ENCODE results near the gene ABTB2.
A peak's percentile ranks its signal among the peaks of the same experiment; 100 is the strongest.
"Not testable (repeated sequence)": the region's sequence is repeated elsewhere in the genome, so short reads cannot be mapped to it uniquely, and the experiment has no call there.

ABTB2 gene

GRCh38 chr11:34357701-34358257 lies at the start of gene ABTB2:
TSS of gene ABTB2 (minus strand) at chr11:34358010.
- peak; percentile 39 to 98 (median 94) for DNase-seq

GRCh38 chr11:34407121-34407813 lies 49.5 kb upstream of the ABTB2 start:
- no peak for DNase-seq

GRCh38 chr11:34406413-34406812 lies 48.6 kb upstream of the ABTB2 start:
- no peak for DNase-seq

- DNase-seq, result no peak
Measured at GRCh38 chr11:34405079-34405858, 47.5 kb upstream of the ABTB2 start.

- no peak for DNase-seq
Measured at GRCh38 chr11:34404280-34404679, 46.5 kb upstream of the ABTB2 start.

GRCh38 chr11:34403431-34403830 lies 45.6 kb upstream of the ABTB2 start:
- DNase-seq, result no peak

GRCh38 chr11:34397811-34398210 lies 40.0 kb upstream of the ABTB2 start:
- no peak for DNase-seq

- DNase-seq, result no peak
Measured at GRCh38 chr11:34397120-34397519, 39.3 kb upstream of the ABTB2 start.

GRCh38 chr11:34395916-34396550 lies 38.2 kb upstream of the ABTB2 start:
- no peak for DNase-seq

GRCh38 chr11:34394771-34395300 lies 37.0 kb upstream of the ABTB2 start:
- DNase-seq, result no peak

GRCh38 chr11:34387653-34388052 lies 29.8 kb upstream of the ABTB2 start:
- DNase-seq, result no peak

- not testable (repeated sequence) for DNase-seq
Measured at GRCh38 chr11:34386356-34386755, 28.5 kb upstream of the ABTB2 start.

GRCh38 chr11:34382532-34383276 lies 24.9 kb upstream of the ABTB2 start:
- no peak for DNase-seq

- no peak for DNase-seq
Measured at GRCh38 chr11:34381775-34382174, 24.0 kb upstream of the ABTB2 start.

GRCh38 chr11:34380696-34381095 lies 22.9 kb upstream of the ABTB2 start:
- DNase-seq, result no peak

GRCh38 chr11:34379539-34379938 lies 21.7 kb upstream of the ABTB2 start:
- DNase-seq, result no peak

GRCh38 chr11:34379079-34379478 lies 21.3 kb upstream of the ABTB2 start:
- DNase-seq, result no peak

- DNase-seq, result no peak
Measured at GRCh38 chr11:34373727-34374126, 15.9 kb upstream of the ABTB2 start.

GRCh38 chr11:34366522-34366921 lies 8.7 kb upstream of the ABTB2 start:
- no peak for DNase-seq

GRCh38 chr11:34364102-34364501 lies 6.3 kb upstream of the ABTB2 start:
- no peak for DNase-seq

All from nucleus accumbens (tissue), 56 donors.